IMR-90 (cell line): Measurements from ENCODE around the gene AUTS2.

Source experiments
- POLR2A ChIP-seq: IDR thresholded peaks from 2 replicates; pipeline ENCODE4 v1.6.1; 2012; ENCODE audit warnings: mild to moderate bottlenecking, low read depth, low read length
- TF ChIP-seq, protein P1 (sequence below): conservative IDR thresholded peaks from 2 replicates; pipeline ENCODE4 v1.5.1; 2012; ENCODE audit warnings: mild to moderate bottlenecking, low read depth, low read length, improper control_type of control experiment

DNA sequence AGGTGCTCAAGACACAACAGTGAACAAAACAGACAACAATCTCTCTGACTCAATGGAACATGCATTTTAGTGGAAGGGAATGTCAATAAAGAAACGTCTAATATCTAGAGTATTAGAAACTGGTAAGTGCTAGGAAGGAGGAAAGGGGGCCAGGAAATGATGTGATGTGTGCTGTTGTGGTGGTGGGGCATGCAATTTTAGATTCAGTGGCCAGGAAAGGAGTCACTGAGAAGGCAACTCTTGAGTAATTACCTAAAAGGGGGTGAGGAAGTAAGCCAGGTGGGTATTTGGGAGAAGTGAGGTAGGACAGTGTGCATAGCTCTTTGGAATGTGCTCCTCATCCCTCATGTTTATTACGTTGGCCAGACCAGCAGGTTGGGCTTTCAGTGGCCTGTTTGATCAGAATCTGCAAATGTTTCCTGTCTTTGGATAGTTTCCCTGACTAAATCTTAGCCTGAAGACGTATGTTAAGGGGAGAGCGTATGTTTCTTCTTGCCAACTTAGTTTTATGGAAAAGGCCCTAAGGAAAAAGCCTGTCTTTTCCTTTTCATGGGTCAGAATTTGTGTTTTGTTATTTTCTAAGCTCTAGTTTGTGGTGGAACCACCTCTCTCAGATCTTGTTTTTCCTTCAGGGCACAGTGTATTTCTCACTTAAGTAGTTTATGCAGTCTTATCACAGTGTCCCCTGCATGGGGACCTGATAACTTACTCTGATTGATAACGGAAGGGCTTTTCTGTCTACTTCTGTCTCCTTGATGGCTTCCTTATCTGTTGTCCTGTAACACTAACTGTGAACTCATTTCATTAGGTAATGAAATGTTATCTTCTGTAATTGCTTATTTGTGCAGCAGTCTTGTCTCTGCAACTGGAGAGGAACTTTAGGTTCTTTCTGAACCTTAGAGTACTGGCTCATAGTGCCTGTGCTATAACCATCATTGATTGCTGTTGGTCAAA lies 203.7 kb downstream of the AUTS2 start:
- TF ChIP-seq, protein P1, sequence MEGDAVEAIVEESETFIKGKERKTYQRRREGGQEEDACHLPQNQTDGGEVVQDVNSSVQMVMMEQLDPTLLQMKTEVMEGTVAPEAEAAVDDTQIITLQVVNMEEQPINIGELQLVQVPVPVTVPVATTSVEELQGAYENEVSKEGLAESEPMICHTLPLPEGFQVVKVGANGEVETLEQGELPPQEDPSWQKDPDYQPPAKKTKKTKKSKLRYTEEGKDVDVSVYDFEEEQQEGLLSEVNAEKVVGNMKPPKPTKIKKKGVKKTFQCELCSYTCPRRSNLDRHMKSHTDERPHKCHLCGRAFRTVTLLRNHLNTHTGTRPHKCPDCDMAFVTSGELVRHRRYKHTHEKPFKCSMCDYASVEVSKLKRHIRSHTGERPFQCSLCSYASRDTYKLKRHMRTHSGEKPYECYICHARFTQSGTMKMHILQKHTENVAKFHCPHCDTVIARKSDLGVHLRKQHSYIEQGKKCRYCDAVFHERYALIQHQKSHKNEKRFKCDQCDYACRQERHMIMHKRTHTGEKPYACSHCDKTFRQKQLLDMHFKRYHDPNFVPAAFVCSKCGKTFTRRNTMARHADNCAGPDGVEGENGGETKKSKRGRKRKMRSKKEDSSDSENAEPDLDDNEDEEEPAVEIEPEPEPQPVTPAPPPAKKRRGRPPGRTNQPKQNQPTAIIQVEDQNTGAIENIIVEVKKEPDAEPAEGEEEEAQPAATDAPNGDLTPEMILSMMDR = no peak
- no peak for TF ChIP-seq POLR2A
